IMR-90 (cell line): ENCODE results near the gene NRL. TPM values are rescaled to one million over a fixed set of nuclear protein-coding genes. Genes with fewer than 3 reads are reported as not detected.

Source experiments
- ATAC-seq: fragments of 200-7000 bp; cut with Tn5 transposase; 2 replicates; pipeline ENCODE4 v1.9.1; 2020; ENCODE audit warnings: low read depth, mild to moderate bottlenecking, moderate library complexity
- BruUV-seq: library from RNA; stranded (reverse); fragments of 400-500 nt; replicated peaks from 2 replicates; lab custom pipeline; 2021; lab: Mats Ljungman, UMichigan
- CTCF ChIA-PET: fragments of 300-600 bp; formaldehyde crosslinking; extraction: SDS; loops from one replicate; lab custom pipeline; 2021; ENCODE audit warnings: antibody characterized with exemption; lab: Yijun Ruan, JAX
- POLR2A ChIA-PET: fragments of 300-600 bp; sonication (Branson Sonifier 250); formaldehyde crosslinking; loops from one replicate; lab custom pipeline; 2022; ENCODE audit warnings: antibody characterized with exemption; ENCODE audit not compliant: unreplicated experiment; lab: Charles Lee
- DNase-seq: peaks from one replicate; pipeline ENCODE4 v3.0.0; 2013
- H2AFZ ChIP-seq: replicated peaks from 2 replicates; pipeline ENCODE3; 2013; ENCODE audit warnings: low read length, mild to moderate bottlenecking; ENCODE audit not compliant: poor library complexity
- H2AK5ac ChIP-seq: 2 replicates; pipeline ENCODE4 v1.6.1; 2013; ENCODE audit warnings: low read depth, low read length, inconsistent platforms
- H2AK9ac ChIP-seq: replicated peaks from 2 replicates; pipeline ENCODE3; 2013; ENCODE audit warnings: mild to moderate bottlenecking, low read depth, low read length, moderate library complexity; ENCODE audit not compliant: poor library complexity
- H2BK120ac ChIP-seq: 2 replicates; pipeline ENCODE4 v1.6.1; 2013; ENCODE audit warnings: low read depth, low read length, inconsistent platforms
- H2BK15ac ChIP-seq: 3 replicates; pipeline ENCODE4 v1.6.1; 2013; ENCODE audit warnings: low read depth, low read length, inconsistent platforms
- H2BK20ac ChIP-seq: 2 replicates; pipeline ENCODE4 v1.6.1; 2013; ENCODE audit warnings: low read depth, mild to moderate bottlenecking, inconsistent platforms, low read length, moderate library complexity
- H2BK5ac ChIP-seq: 2 replicates; pipeline ENCODE4 v1.6.1; 2013; ENCODE audit warnings: mild to moderate bottlenecking, low read depth, low read length, inconsistent platforms; ENCODE audit not compliant: poor library complexity, severe bottlenecking
- H3K14ac ChIP-seq: replicated peaks from 2 replicates; pipeline ENCODE4 v1.6.1; 2013; ENCODE audit warnings: low read depth, low read length, inconsistent platforms
- H3K18ac ChIP-seq: 2 replicates; pipeline ENCODE4 v1.6.1; 2013; ENCODE audit warnings: low read depth, low read length, control low read depth
- H3K23ac ChIP-seq: 2 replicates; pipeline ENCODE4 v1.6.1; 2013; ENCODE audit warnings: low read depth, low read length, inconsistent platforms
- H3K27ac ChIP-seq: 2 replicates; pipeline ENCODE4 v1.5.1; 2013; ENCODE audit warnings: mild to moderate bottlenecking, control low read depth, low read length; ENCODE audit not compliant: insufficient read depth
- H3K27me3 ChIP-seq: 2 replicates; pipeline ENCODE4 v1.6.1; 2013; ENCODE audit warnings: low read length; ENCODE audit not compliant: control insufficient read depth, insufficient read depth
- H3K36me3 ChIP-seq: 2 replicates; pipeline ENCODE4 v1.6.1; 2013; ENCODE audit warnings: low read length, mixed read lengths; ENCODE audit not compliant: control insufficient read depth, insufficient read depth
- H3K4ac ChIP-seq: 2 replicates; pipeline ENCODE4 v1.6.1; 2013; ENCODE audit warnings: low read depth, low read length, inconsistent platforms
- H3K4me1 ChIP-seq: 2 replicates; pipeline ENCODE4 v1.6.1; 2013; ENCODE audit warnings: low read length, mixed read lengths; ENCODE audit not compliant: control insufficient read depth, insufficient read depth
- H3K4me2 ChIP-seq: 2 replicates; pipeline ENCODE4 v1.6.1; 2013; ENCODE audit warnings: low read depth, mild to moderate bottlenecking, control low read depth, low read length, moderate library complexity
- H3K4me3 ChIP-seq: 2 replicates; pipeline ENCODE4 v1.5.1; 2013; ENCODE audit warnings: low read depth, mild to moderate bottlenecking, control low read depth, low read length, moderate library complexity; ENCODE audit not compliant: insufficient read depth
- H3K56ac ChIP-seq: 2 replicates; pipeline ENCODE4 v1.6.1; 2013; ENCODE audit warnings: low read length, inconsistent platforms; ENCODE audit not compliant: insufficient read depth; ENCODE audit errors: extremely low read depth
- H3K79me1 ChIP-seq, 2 experiments: 2 replicates each; pipeline ENCODE4 v1.6.1; 2013; ENCODE audit warnings: low read length in 2 of 2, inconsistent platforms in 1 of 2, low read depth in 1 of 2
- H3K9ac ChIP-seq: 2 replicates; pipeline ENCODE4 v1.6.1; 2013; ENCODE audit warnings: low read depth, low read length, control low read depth
- H3K9me1 ChIP-seq: 2 replicates; pipeline ENCODE4 v1.6.1; 2013; ENCODE audit warnings: low read length, inconsistent platforms; ENCODE audit not compliant: insufficient read depth
- H3K9me3 ChIP-seq: 2 replicates; pipeline ENCODE4 v1.6.1; 2013; ENCODE audit warnings: low read length; ENCODE audit not compliant: control insufficient read depth, insufficient read depth
- H4K20me1 ChIP-seq: 2 replicates; pipeline ENCODE4 v1.6.1; 2013; ENCODE audit warnings: low read length, inconsistent platforms; ENCODE audit not compliant: insufficient read depth
- H4K5ac ChIP-seq: 2 replicates; pipeline ENCODE4 v1.6.1; 2013; ENCODE audit warnings: mild to moderate bottlenecking, low read depth, low read length, control low read depth
- H4K8ac ChIP-seq, 2 experiments: 2 replicates each; pipeline ENCODE4 v1.6.1; 2013; ENCODE audit warnings: low read depth in 2 of 2, low read length in 2 of 2, control low read depth in 1 of 2, inconsistent platforms in 1 of 2
- H4K91ac ChIP-seq: 2 replicates; pipeline ENCODE4 v1.6.1; 2013; ENCODE audit warnings: low read depth, low read length, inconsistent platforms; ENCODE audit not compliant: insufficient read depth
- CEBPB ChIP-seq: IDR thresholded peaks from 2 replicates; pipeline ENCODE4 v1.6.1; 2012; ENCODE audit warnings: low read depth, low read length, improper control_type of control experiment
- CHD1 ChIP-seq: IDR thresholded peaks from 2 replicates; pipeline ENCODE4 v1.6.1; 2012; ENCODE audit warnings: low read depth, low read length, improper control_type of control experiment
- FOS ChIP-seq: fragments of 150-350 bp; IDR thresholded peaks from 2 replicates; pipeline ENCODE4 v1.6.1; 2016; ENCODE audit warnings: low read depth, low read length
- MAFK ChIP-seq: IDR thresholded peaks from 2 replicates; pipeline ENCODE4 v1.6.1; 2012; ENCODE audit warnings: low read depth, low read length, improper control_type of control experiment
- MAZ ChIP-seq: IDR thresholded peaks from 2 replicates; pipeline ENCODE4 v1.6.1; 2012; ENCODE audit warnings: low read depth, mild to moderate bottlenecking, low read length, improper control_type of control experiment, moderate library complexity, borderline replicate concordance
- MXI1 ChIP-seq: IDR thresholded peaks from 2 replicates; pipeline ENCODE4 v1.6.1; 2012; ENCODE audit warnings: low read depth, mild to moderate bottlenecking, low read length, moderate library complexity, borderline replicate concordance
- POLR2A ChIP-seq: IDR thresholded peaks from 2 replicates; pipeline ENCODE4 v1.6.1; 2012; ENCODE audit warnings: mild to moderate bottlenecking, low read depth, low read length
- RAD21 ChIP-seq: IDR thresholded peaks from 2 replicates; pipeline ENCODE4 v1.6.1; 2012; ENCODE audit warnings: low read length, improper control_type of control experiment
- RCOR1 ChIP-seq: IDR thresholded peaks from 2 replicates; pipeline ENCODE4 v1.6.1; 2012; ENCODE audit warnings: mild to moderate bottlenecking, low read length, improper control_type of control experiment; ENCODE audit not compliant: insufficient replicate concordance
- RFX5 ChIP-seq: IDR thresholded peaks from 2 replicates; pipeline ENCODE4 v1.8.0; 2012; ENCODE audit warnings: low read depth, mild to moderate bottlenecking, low read length, moderate library complexity
- SMC3 ChIP-seq: fragments of 150-350 bp; IDR thresholded peaks from 2 replicates; pipeline ENCODE4 v1.6.1; 2016; ENCODE audit warnings: low read depth, mild to moderate bottlenecking, antibody characterized with exemption, low read length, moderate library complexity
- WGBS, 2 experiments: methylation state at CpG; one replicate each; pipeline versions ENCODE4 v1.1.5 to v1.1.7; 2013; ENCODE audit warnings: missing lambda C conversion rate in 2 of 2; ENCODE audit not compliant: insufficient read length in 1 of 2; ENCODE audit errors: extremely low coverage in 2 of 2; 5-methylcytosine and 5-hydroxymethylcytosine counted together
- dilution Hi-C: fragments of 300-500 bp; cut with HindIII; formaldehyde crosslinking; loops from one replicate; pipeline ENCODE4 v1.14.3; 2018; ENCODE audit warnings: low sequenced_read_pairs; ENCODE audit not compliant: unreplicated experiment
- in situ Hi-C: fragments of 300-500 bp; cut with MboI; formaldehyde crosslinking; loops from 3 replicates; pipeline ENCODE4 v1.14.3; 2019; ENCODE audit warnings: low sequenced_read_pairs, inconsistent platforms, mixed read lengths
- intact Hi-C: fragments of 100-400 bp; cut with micrococcal nuclease; formaldehyde crosslinking; loops from 2 replicates; pipeline ENCODE4 v1.10.0; 2022
- polyA plus RNA-seq, 3 experiments: library from polyadenylated mRNA; depleted of rRNA; stranded (reverse); fragments of >200 nt; gene quantifications; 2 replicates each; pipeline ENCODE4 v1.2.3, GENCODE V29; 2012; ENCODE audit warnings: low replicate concordance in 1 of 3
- total RNA-seq: library from RNA; depleted of rRNA; stranded (reverse); fragments of >200 nt; gene quantifications from 2 replicates; pipeline ENCODE4 v1.2.3, GENCODE V29; 2012
- TF ChIP-seq, protein P1 (sequence below): conservative IDR thresholded peaks from 2 replicates; pipeline ENCODE4 v1.5.1; 2012; ENCODE audit warnings: mild to moderate bottlenecking, low read depth, low read length, improper control_type of control experiment
- TF ChIP-seq, protein P2 (sequence below): fragments of 150-350 bp; IDR thresholded peaks from 2 replicates; pipeline ENCODE4 v1.6.1; 2016; ENCODE audit warnings: low read depth, mild to moderate bottlenecking, low read length, moderate library complexity, borderline replicate concordance
- TF ChIP-seq, protein P3 (sequence below): fragments of 150-350 bp; IDR thresholded peaks from 2 replicates; pipeline ENCODE4 v1.6.1; 2017; ENCODE audit warnings: mild to moderate bottlenecking, antibody characterized with exemption, low read length, low read depth

The NRL gene
- total and polyA plus RNA-seq, 2 of the 4 experiments (the other 2 are of a cell fraction): 0.18 to 0.70 TPM

DNA sequence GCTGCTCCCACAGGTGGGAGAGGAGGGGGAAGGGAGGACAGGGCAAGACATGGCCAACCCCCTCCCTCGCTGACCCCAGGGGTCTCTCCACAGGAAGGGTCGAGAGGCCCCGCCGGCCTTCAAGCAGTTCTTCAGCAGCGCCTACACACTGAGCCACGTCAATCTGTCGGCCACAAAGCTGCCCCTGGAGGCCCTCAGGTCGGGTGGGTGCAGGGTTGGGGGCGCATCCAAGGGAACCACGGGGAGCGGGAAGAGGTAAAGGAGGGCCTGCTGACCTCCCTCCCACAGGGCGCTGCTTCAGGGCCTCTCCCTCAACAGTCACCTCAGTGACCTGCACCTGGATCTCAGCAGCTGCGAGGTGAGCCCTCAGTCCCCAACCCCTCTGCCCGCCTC is 56.9 kb downstream of the NRL start:
- Histone ChIP-seq H4K5ac (no peak overlapping the region), H4K8ac (no peak overlapping the region), H2AFZ (no peak overlapping the region), H3K4me3 (no peak overlapping the region), H2BK5ac (no peak overlapping the region), H3K23ac (no peak overlapping the region), H3K14ac (no peak overlapping the region), H3K27me3 (peaks cover 34% of the 10 kb centered on the region; the same call in 1 of the 2 replicates), H3K9ac (no peak overlapping the region), H2AK5ac (no peak overlapping the region), H3K9me1 (0 out of 2 replicates have a peak, but pooled peaks cover 2% of the 10 kb centered on the region), H2BK120ac (no peak overlapping the region), H2BK20ac (no peak overlapping the region), H3K4me1 (no peaks in the 10 kb centered on the region), H3K18ac (no peak overlapping the region), H3K36me3 (no peaks in the 10 kb centered on the region), H3K79me1 (no peaks in the 10 kb centered on the region), H2AK9ac (no peak overlapping the region), H3K56ac (no peak overlapping the region), H4K20me1 (no peaks in the 10 kb centered on the region), H3K9me3 (no peaks in the 10 kb centered on the region), H3K27ac (no peak overlapping the region), H4K91ac (no peak overlapping the region), H2BK15ac (no peak overlapping the region), H3K4me2 (no peak overlapping the region), H3K4ac (no peak overlapping the region)
- BruUV-seq: no TSS peak
- CTCF ChIA-PET: interaction anchor here (0.7 to 2.7 kb wide), 10 partner anchors 9 to 250 kb away, joined by 3 to 41 read pairs (median 4); no protein-coding TSS in a partner anchor
- TF ChIP-seq MAZ (no peak), CHD1 (no peak), RCOR1 (no peak), CEBPB (no peak), MAFK (no peak), FOS (no peak), POLR2A (no peak), RFX5 (no peak), SMC3 (no peak), MXI1 (no peak), RAD21 (no peak)
- TF ChIP-seq, protein P1, sequence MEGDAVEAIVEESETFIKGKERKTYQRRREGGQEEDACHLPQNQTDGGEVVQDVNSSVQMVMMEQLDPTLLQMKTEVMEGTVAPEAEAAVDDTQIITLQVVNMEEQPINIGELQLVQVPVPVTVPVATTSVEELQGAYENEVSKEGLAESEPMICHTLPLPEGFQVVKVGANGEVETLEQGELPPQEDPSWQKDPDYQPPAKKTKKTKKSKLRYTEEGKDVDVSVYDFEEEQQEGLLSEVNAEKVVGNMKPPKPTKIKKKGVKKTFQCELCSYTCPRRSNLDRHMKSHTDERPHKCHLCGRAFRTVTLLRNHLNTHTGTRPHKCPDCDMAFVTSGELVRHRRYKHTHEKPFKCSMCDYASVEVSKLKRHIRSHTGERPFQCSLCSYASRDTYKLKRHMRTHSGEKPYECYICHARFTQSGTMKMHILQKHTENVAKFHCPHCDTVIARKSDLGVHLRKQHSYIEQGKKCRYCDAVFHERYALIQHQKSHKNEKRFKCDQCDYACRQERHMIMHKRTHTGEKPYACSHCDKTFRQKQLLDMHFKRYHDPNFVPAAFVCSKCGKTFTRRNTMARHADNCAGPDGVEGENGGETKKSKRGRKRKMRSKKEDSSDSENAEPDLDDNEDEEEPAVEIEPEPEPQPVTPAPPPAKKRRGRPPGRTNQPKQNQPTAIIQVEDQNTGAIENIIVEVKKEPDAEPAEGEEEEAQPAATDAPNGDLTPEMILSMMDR: no peak
- TF ChIP-seq, protein P2, sequence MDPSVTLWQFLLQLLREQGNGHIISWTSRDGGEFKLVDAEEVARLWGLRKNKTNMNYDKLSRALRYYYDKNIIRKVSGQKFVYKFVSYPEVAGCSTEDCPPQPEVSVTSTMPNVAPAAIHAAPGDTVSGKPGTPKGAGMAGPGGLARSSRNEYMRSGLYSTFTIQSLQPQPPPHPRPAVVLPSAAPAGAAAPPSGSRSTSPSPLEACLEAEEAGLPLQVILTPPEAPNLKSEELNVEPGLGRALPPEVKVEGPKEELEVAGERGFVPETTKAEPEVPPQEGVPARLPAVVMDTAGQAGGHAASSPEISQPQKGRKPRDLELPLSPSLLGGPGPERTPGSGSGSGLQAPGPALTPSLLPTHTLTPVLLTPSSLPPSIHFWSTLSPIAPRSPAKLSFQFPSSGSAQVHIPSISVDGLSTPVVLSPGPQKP: no peak
- TF ChIP-seq, protein P3, sequence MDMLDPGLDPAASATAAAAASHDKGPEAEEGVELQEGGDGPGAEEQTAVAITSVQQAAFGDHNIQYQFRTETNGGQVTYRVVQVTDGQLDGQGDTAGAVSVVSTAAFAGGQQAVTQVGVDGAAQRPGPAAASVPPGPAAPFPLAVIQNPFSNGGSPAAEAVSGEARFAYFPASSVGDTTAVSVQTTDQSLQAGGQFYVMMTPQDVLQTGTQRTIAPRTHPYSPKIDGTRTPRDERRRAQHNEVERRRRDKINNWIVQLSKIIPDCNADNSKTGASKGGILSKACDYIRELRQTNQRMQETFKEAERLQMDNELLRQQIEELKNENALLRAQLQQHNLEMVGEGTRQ: no peak
- dilution Hi-C loops (no loop called here), in situ Hi-C loops (loop anchor here (5.0 kb wide), 1 partner anchor 34 kb away; the partner anchor contains the start of gene PCK2), intact Hi-C loops (loop anchor here (1.0 to 2.0 kb wide), 5 partner anchors 32 to 239 kb away; partner anchors contain the start of gene IRF9)
- no peak; the same call in 1 of the 2 replicates for ATAC-seq
- no peak for DNase-seq
- 39% methylated on average over 3 of the region's 14 CpGs; no CpG with 5 or more reads in 1 of the 2 experiments for WGBS, 2 experiments
- POLR2A ChIA-PET: no interaction called here
